PC-3 (cell line): ENCODE data around the gene MAGI2. TPM values are rescaled to one million over a fixed set of nuclear protein-coding genes. Genes with fewer than 3 reads are reported as not detected.

Experiments
- ATAC-seq: fragments of 200-7000 bp; cut with Tn5 transposase; 2 replicates; pipeline ENCODE4 v1.9.1; 2020; ENCODE audit warnings: mild to moderate bottlenecking, moderate library complexity
- BruUV-seq: library from RNA; stranded (reverse); fragments of 400-500 nt; replicated peaks from 2 replicates; lab custom pipeline; 2021; lab: Mats Ljungman, UMichigan
- CTCF ChIA-PET: fragments of 300-600 bp; sonication (Branson Sonifier 250); formaldehyde crosslinking; loops from one replicate; lab custom pipeline; 2022; ENCODE audit warnings: antibody characterized with exemption; lab: Charles Lee
- POLR2A ChIA-PET: fragments of 300-600 bp; sonication (Branson Sonifier 250); formaldehyde crosslinking; loops from one replicate; lab custom pipeline; 2022; ENCODE audit warnings: antibody characterized with exemption; ENCODE audit not compliant: unreplicated experiment; lab: Charles Lee
- DNase-seq: peaks from one replicate; pipeline ENCODE4 v3.0.0-alpha.2; 2015
- H2AFZ ChIP-seq: fragments of 300-600 bp; sonication (generic); 2 replicates; pipeline ENCODE4 v1.6.0; 2016; ENCODE audit warnings: antibody characterized with exemption, low read length
- H3F3A ChIP-seq: fragments of 300-600 bp; sonication (generic); one replicate; pipeline ENCODE4 v1.6.0; 2017; ENCODE audit warnings: antibody characterized with exemption, low read length, control low read depth, mild to moderate bottlenecking; ENCODE audit not compliant: unreplicated experiment
- H3K27ac ChIP-seq: fragments of 300-600 bp; sonication (generic); 2 replicates; pipeline ENCODE4 v1.5.1; 2016; ENCODE audit warnings: mild to moderate bottlenecking, low read length
- H3K27me3 ChIP-seq: fragments of 300-600 bp; sonication (generic); 2 replicates; pipeline ENCODE4 v1.6.1; 2016; ENCODE audit warnings: low read length, mixed read lengths
- H3K36me3 ChIP-seq: fragments of 300-600 bp; sonication (generic); 2 replicates; pipeline ENCODE4 v1.6.1; 2016; ENCODE audit warnings: low read depth, mixed run types, low read length, mixed read lengths
- H3K4me1 ChIP-seq: fragments of 300-600 bp; sonication (generic); 2 replicates; pipeline ENCODE4 v1.5.1; 2016; ENCODE audit warnings: low read length; ENCODE audit not compliant: insufficient read depth
- H3K4me2 ChIP-seq: fragments of 300-600 bp; sonication (generic); 2 replicates; pipeline ENCODE4 v1.6.0; 2016; ENCODE audit warnings: low read length
- H3K4me3 ChIP-seq: fragments of 300-600 bp; sonication (generic); 2 replicates; pipeline ENCODE4 v1.5.1; 2016; ENCODE audit warnings: mild to moderate bottlenecking, low read length, mixed read lengths
- H3K79me2 ChIP-seq: fragments of 300-600 bp; sonication (generic); 2 replicates; pipeline ENCODE4 v1.6.1; 2017; ENCODE audit warnings: low read length, mixed read lengths
- H3K9ac ChIP-seq: fragments of 300-600 bp; sonication (generic); 2 replicates; pipeline ENCODE4 v1.6.0; 2016; ENCODE audit warnings: mild to moderate bottlenecking, low read length
- H3K9me2 ChIP-seq: fragments of 300-600 bp; sonication (generic); replicated peaks from 2 replicates; pipeline ENCODE4 v1.6.1; 2016; ENCODE audit warnings: mixed run types, low read length, mixed read lengths
- H3K9me3 ChIP-seq: fragments of 300-600 bp; sonication (generic); 2 replicates; pipeline ENCODE4 v1.6.1; 2016; ENCODE audit warnings: low read length, mixed read lengths
- H4K20me1 ChIP-seq: fragments of 300-600 bp; sonication (generic); 2 replicates; pipeline ENCODE4 v1.6.1; 2016; ENCODE audit warnings: low read length, mixed read lengths
- EZH2 ChIP-seq: fragments of 300-600 bp; sonication (generic); IDR thresholded peaks from one replicate; pipeline ENCODE4 v1.6.1; 2017; ENCODE audit warnings: antibody characterized with exemption, mild to moderate bottlenecking, low read length; ENCODE audit not compliant: unreplicated experiment
- EZH2phosphoT487 ChIP-seq: fragments of 300-600 bp; sonication (generic); IDR thresholded peaks from 2 replicates; pipeline ENCODE4 v1.6.1; 2018; ENCODE audit warnings: mild to moderate bottlenecking, antibody characterized with exemption, low read length, borderline replicate concordance
- intact Hi-C: fragments of 100-400 bp; cut with micrococcal nuclease; formaldehyde crosslinking; loops from 2 replicates; pipeline ENCODE4 v1.9.0; 2023
- total RNA-seq: library from RNA; depleted of rRNA; stranded (reverse); fragments of >200 nt; gene quantifications from 2 replicates; pipeline ENCODE4 v1.2.3, GENCODE V29; 2014
- TF ChIP-seq, protein P1 (sequence below): fragments of 300-600 bp; sonication (generic); conservative IDR thresholded peaks from 2 replicates; pipeline ENCODE4 v1.5.1; 2017; ENCODE audit warnings: antibody characterized with exemption, low read depth, mild to moderate bottlenecking, low read length

The MAGI2 gene
- total RNA-seq, 1 experiment from 2014 or later = not detected

DNA sequence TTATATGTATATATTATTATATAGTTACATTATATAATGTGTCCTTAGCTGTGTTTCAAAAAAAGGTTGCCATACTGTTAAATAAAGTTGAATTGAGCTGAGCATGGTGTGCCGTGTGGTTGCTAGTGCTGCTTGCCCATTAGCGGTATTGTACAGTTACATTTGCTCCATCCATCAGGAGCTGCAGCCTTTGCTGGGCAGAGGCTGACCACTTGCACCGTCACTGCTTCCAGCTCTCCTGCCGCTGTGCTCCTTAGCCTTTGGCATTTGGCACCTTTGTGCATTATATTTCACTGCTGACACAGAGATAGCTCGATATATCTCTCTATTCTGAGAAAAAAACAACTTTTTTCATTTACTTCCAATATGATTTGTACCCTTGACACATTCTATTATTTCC is 1282.7 kb downstream of the MAGI2 start:
- H4K20me1 ChIP-seq = no peaks in the 10 kb centered on the region
- H3K4me1 ChIP-seq = no peaks in the 10 kb centered on the region
- intact Hi-C loops = no loop called here
- ChIA-PET CTCF (no interaction called here), POLR2A (no interaction called here)
- no peak for ATAC-seq
- DNase-seq = no peak
- no peaks in the 10 kb centered on the region for H3F3A ChIP-seq
- H3K27me3 ChIP-seq = peaks cover 73% of the 10 kb centered on the region
- no TSS peak for BruUV-seq
- no peaks in the 10 kb centered on the region for H3K79me2 ChIP-seq
- no peak for TF ChIP-seq EZH2
- H3K9me2 ChIP-seq = no peaks in the 10 kb centered on the region
- H3K36me3 ChIP-seq = no peaks in the 10 kb centered on the region
- no peak overlapping the region for H3K4me2 ChIP-seq
- H3K4me3 ChIP-seq = no peak overlapping the region
- no peak overlapping the region for H2AFZ ChIP-seq
- H3K9me3 ChIP-seq = no peaks in the 10 kb centered on the region
- no peak overlapping the region for H3K27ac ChIP-seq
- no peak overlapping the region for H3K9ac ChIP-seq

DNA sequence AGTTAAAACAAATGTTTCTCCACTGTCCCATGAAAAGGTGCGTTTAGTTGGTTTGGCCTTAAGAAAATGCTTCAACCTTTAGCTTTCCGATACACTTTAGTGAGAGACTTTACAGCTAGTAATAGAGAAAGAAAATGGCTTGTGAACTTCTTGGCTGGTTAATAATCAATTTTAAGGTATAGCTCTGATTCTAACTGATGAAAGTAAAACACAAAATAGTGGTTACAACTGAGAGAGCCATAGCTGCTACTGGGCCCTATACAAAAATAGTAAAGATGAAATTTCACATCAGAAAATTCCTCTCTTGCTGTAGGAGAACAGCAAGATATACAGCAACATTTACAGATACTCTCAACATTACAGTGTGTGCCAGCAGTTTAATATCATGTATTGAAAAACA is 1283.5 kb downstream of the MAGI2 start:
- Histone ChIP-seq H3K9me2 (no peaks in the 10 kb centered on the region), H3K4me1 (no peaks in the 10 kb centered on the region), H3K27me3 (peaks cover 72% of the 10 kb centered on the region), H3K9me3 (no peaks in the 10 kb centered on the region), H3K9ac (no peak overlapping the region), H3K4me3 (no peak overlapping the region), H3K27ac (no peak overlapping the region), H3F3A (no peaks in the 10 kb centered on the region), H3K4me2 (no peak overlapping the region), H4K20me1 (no peaks in the 10 kb centered on the region), H3K79me2 (no peaks in the 10 kb centered on the region), H3K36me3 (no peaks in the 10 kb centered on the region), H2AFZ (no peak overlapping the region)
- POLR2A ChIA-PET = no interaction called here
- DNase-seq (no peak), ATAC-seq (no peak)
- CTCF ChIA-PET = no interaction called here
- TF ChIP-seq EZH2 (no peak), EZH2phosphoT487 (no peak)
- TF ChIP-seq, protein P1, sequence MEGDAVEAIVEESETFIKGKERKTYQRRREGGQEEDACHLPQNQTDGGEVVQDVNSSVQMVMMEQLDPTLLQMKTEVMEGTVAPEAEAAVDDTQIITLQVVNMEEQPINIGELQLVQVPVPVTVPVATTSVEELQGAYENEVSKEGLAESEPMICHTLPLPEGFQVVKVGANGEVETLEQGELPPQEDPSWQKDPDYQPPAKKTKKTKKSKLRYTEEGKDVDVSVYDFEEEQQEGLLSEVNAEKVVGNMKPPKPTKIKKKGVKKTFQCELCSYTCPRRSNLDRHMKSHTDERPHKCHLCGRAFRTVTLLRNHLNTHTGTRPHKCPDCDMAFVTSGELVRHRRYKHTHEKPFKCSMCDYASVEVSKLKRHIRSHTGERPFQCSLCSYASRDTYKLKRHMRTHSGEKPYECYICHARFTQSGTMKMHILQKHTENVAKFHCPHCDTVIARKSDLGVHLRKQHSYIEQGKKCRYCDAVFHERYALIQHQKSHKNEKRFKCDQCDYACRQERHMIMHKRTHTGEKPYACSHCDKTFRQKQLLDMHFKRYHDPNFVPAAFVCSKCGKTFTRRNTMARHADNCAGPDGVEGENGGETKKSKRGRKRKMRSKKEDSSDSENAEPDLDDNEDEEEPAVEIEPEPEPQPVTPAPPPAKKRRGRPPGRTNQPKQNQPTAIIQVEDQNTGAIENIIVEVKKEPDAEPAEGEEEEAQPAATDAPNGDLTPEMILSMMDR = no peak
- intact Hi-C loops = no loop called here
- BruUV-seq = no TSS peak

DNA sequence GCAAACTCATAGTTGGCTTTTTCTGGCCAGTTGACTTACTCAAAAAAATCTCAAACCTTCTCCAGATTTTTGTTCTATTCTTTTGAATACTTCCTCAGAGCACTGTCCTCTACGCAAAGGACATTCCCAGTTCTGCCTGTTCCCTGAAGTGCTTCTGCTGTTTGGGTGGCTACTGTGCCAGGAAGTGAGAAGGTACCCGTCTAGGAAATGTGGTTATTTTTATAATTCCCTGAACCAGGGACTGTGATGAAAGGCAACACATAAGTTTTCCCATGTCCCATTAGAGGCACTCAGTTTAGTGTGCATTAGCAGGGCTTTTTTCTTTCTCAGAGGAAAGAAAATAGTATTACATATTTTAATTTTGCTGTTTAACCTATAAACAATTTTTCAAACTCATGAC is 1284.6 kb downstream of the MAGI2 start:
- Histone ChIP-seq H3K9me3 (no peaks in the 10 kb centered on the region), H3K79me2 (no peaks in the 10 kb centered on the region), H3K4me3 (no peak overlapping the region), H3K27ac (no peak overlapping the region), H2AFZ (no peak overlapping the region), H3K27me3 (peaks cover 61% of the 10 kb centered on the region), H3K36me3 (no peaks in the 10 kb centered on the region), H3K9ac (no peak overlapping the region), H3F3A (no peaks in the 10 kb centered on the region), H3K9me2 (no peaks in the 10 kb centered on the region), H3K4me1 (no peaks in the 10 kb centered on the region), H3K4me2 (no peak overlapping the region), H4K20me1 (no peaks in the 10 kb centered on the region)
- intact Hi-C loops = no loop called here
- ATAC-seq = no peak
- POLR2A ChIA-PET = no interaction called here
- BruUV-seq = no TSS peak
- CTCF ChIA-PET = no interaction called here
- no peak for DNase-seq
- TF ChIP-seq, protein P1 = no peak
- TF ChIP-seq EZH2 = no peak
- no peak for TF ChIP-seq EZH2phosphoT487
